HCT116 (cell line): Measurements from ENCODE around the gene SHTN1. TPM values are rescaled to one million over a fixed set of nuclear protein-coding genes. Genes with fewer than 3 reads are reported as not detected.

Source experiments
- ATAC-seq: fragments of 200-7000 bp; cut with Tn5 transposase; 2 replicates; pipeline ENCODE4 v1.9.1; 2020; ENCODE audit warnings: mild to moderate bottlenecking, moderate library complexity
- BruUV-seq: library from RNA; stranded (reverse); fragments of 400-500 nt; replicated peaks from 2 replicates; lab custom pipeline; 2021; lab: Mats Ljungman, UMichigan
- CTCF ChIA-PET: fragments of 300-600 bp; sonication (Branson Sonifier 250); formaldehyde crosslinking; loops from one replicate; lab custom pipeline; 2021; ENCODE audit warnings: antibody characterized with exemption; lab: Charles Lee
- POLR2A ChIA-PET: fragments of 300-600, 350-600 bp; sonication (Branson Sonifier 250); formaldehyde crosslinking; loops from one replicate; lab custom pipeline; 2021; ENCODE audit warnings: antibody characterized with exemption; lab: Charles Lee
- RAD21 ChIA-PET, 2 experiments: fragments of 300-600 bp; sonication (Branson Sonifier 250); formaldehyde crosslinking; loops; one replicate each; lab custom pipeline; 2023; ENCODE audit warnings: low total read pairs in 2 of 2; ENCODE audit not compliant: uncharacterized antibody in 2 of 2, unreplicated experiment in 2 of 2, low non-redundant PET in 1 of 2; lab: Charles Lee
- DNase-seq: peaks from one replicate; pipeline ENCODE4 v3.0.0-alpha.2; 2010; ENCODE audit warnings: low read depth, low spot score
- H2AFZ ChIP-seq: fragments of 200-600 bp; shearing (Covaris generic), sonication (generic); 2 replicates; pipeline ENCODE4 v1.6.1; 2017; ENCODE audit warnings: low read depth, mixed run types, mixed read lengths, antibody characterized with exemption, low read length; ENCODE audit not compliant: poor library complexity, severe bottlenecking
- H3K27ac ChIP-seq: 2 replicates; pipeline ENCODE4 v1.5.1; 2012; ENCODE audit warnings: low read depth, low read length
- H3K27me3 ChIP-seq: fragments of 200-600 bp; sonication (generic); 2 replicates; pipeline ENCODE4 v1.6.1; 2016; ENCODE audit warnings: mixed run types, low read length, mixed read lengths; ENCODE audit not compliant: insufficient read depth
- H3K36me3 ChIP-seq, 2 experiments: fragments of 200-500 bp in 1 of 2; fragments of 200-600 bp in 1 of 2; sonication (Bioruptor generic) in 1 of 2; sonication (generic) in 1 of 2; 2 replicates each; pipeline versions ENCODE4 v1.5.1 to v1.6.1; 2014 to 2016; ENCODE audit warnings: low read length in 2 of 2, inconsistent platforms in 1 of 2, mixed read lengths in 1 of 2, mixed run types in 1 of 2; ENCODE audit not compliant: insufficient read depth in 2 of 2, control insufficient read depth in 1 of 2
- H3K4me1 ChIP-seq, 2 experiments: fragments of 200-600 bp in 1 of 2; sonication (generic) in 1 of 2; 2 replicates each; pipeline versions ENCODE4 v1.5.1 to v1.6.1; 2012 to 2017; ENCODE audit warnings: low read length in 2 of 2, inconsistent platforms in 1 of 2, mild to moderate bottlenecking in 1 of 2, mixed read lengths in 1 of 2, mixed run types in 1 of 2, moderate library complexity in 1 of 2; ENCODE audit not compliant: insufficient read depth in 2 of 2, control insufficient read depth in 1 of 2
- H3K4me2 ChIP-seq: fragments of 200-600 bp; sonication (generic); 2 replicates; pipeline ENCODE4 v1.6.1; 2017; ENCODE audit warnings: mixed run types, low read length, mixed read lengths
- H3K4me3 ChIP-seq, 2 experiments: fragments of 200-600 bp in 1 of 2; sonication (generic) in 1 of 2; replicated peaks in 1 of 2; 2 replicates each; pipeline ENCODE4 v1.5.1; 2011 to 2016; ENCODE audit warnings: low read length in 2 of 2, control low read depth in 1 of 2, low read depth in 1 of 2, mild to moderate bottlenecking in 1 of 2, mixed read lengths in 1 of 2, mixed run types in 1 of 2
- H3K79me2 ChIP-seq: fragments of 200-600 bp; sonication (generic); 2 replicates; pipeline ENCODE4 v1.6.1; 2017; ENCODE audit warnings: mild to moderate bottlenecking, mixed run types, low read length, moderate library complexity, mixed read lengths; ENCODE audit not compliant: insufficient read depth
- H3K9ac ChIP-seq: fragments of 200-600 bp; sonication (generic); 2 replicates; pipeline ENCODE4 v1.6.1; 2016; ENCODE audit warnings: low read length, mixed read lengths
- H3K9me2 ChIP-seq: fragments of 200-600 bp; sonication (generic), shearing (Covaris generic); 2 replicates; pipeline ENCODE4 v1.6.1; 2017; ENCODE audit warnings: mixed run types, mild to moderate bottlenecking, moderate library complexity; ENCODE audit not compliant: insufficient read depth
- H3K9me3 ChIP-seq, 2 experiments: fragments of 200-500 bp in 1 of 2; fragments of 200-600 bp in 1 of 2; sonication (Bioruptor generic) in 1 of 2; sonication (generic) in 1 of 2; 2 replicates each; pipeline ENCODE4 v1.6.1; 2014 to 2017; ENCODE audit warnings: low read length in 2 of 2, mixed read lengths in 2 of 2, inconsistent platforms in 1 of 2, low read depth in 1 of 2, mild to moderate bottlenecking in 1 of 2, mixed run types in 1 of 2, moderate library complexity in 1 of 2; ENCODE audit not compliant: control insufficient read depth in 1 of 2, insufficient read depth in 1 of 2
- H4K20me1 ChIP-seq: fragments of 200-600 bp; sonication (generic), shearing (Covaris generic); 2 replicates; pipeline ENCODE4 v1.6.1; 2017; ENCODE audit warnings: mixed run types, mild to moderate bottlenecking, moderate library complexity; ENCODE audit not compliant: insufficient read depth
- CBX3 ChIP-seq: IDR thresholded peaks from 2 replicates; pipeline ENCODE4 v1.6.1; 2012; ENCODE audit warnings: low read depth
- CTCF ChIP-seq, 3 experiments: fragments of 200-600 bp in 1 of 3; sonication (generic) in 1 of 3; IDR thresholded peaks in 2 of 3; conservative IDR thresholded peaks in 1 of 3; 2 replicates each; pipeline ENCODE4 v1.5.1; 2012 to 2017; ENCODE audit warnings: low read depth in 2 of 3, low read length in 2 of 3, antibody characterized with exemption in 1 of 3, borderline replicate concordance in 1 of 3, control low read depth in 1 of 3, mild to moderate bottlenecking in 1 of 3, mixed read lengths in 1 of 3, mixed run types in 1 of 3, moderate library complexity in 1 of 3; ENCODE audit not compliant: insufficient read depth in 1 of 3
- EGR1 ChIP-seq: IDR thresholded peaks from 2 replicates; pipeline ENCODE4 v1.6.1; 2012; ENCODE audit warnings: low read depth
- ELF1 ChIP-seq: IDR thresholded peaks from 2 replicates; pipeline ENCODE4 v1.6.1; 2012; ENCODE audit warnings: low read depth, borderline replicate concordance
- EZH2 ChIP-seq: fragments of 200-600 bp; sonication (generic); IDR thresholded peaks from 2 replicates; pipeline ENCODE4 v1.6.1; 2017; ENCODE audit warnings: antibody characterized with exemption, mixed run types
- FOSL1 ChIP-seq: IDR thresholded peaks from 2 replicates; pipeline ENCODE4 v1.6.1; 2012; ENCODE audit warnings: low read depth
- JUND ChIP-seq: IDR thresholded peaks from 2 replicates; pipeline ENCODE4 v1.6.1; 2012
- POLR2A ChIP-seq: IDR thresholded peaks from 2 replicates; pipeline ENCODE4 v1.7.0; 2011; ENCODE audit warnings: borderline replicate concordance; ENCODE audit not compliant: insufficient read depth, insufficient read length; ENCODE audit errors: extremely low read depth
- POLR2AphosphoS5 ChIP-seq: IDR thresholded peaks from 2 replicates; pipeline ENCODE4 v1.6.1; 2011; ENCODE audit warnings: mild to moderate bottlenecking, low read depth, low read length, moderate library complexity
- REST ChIP-seq: IDR thresholded peaks from 2 replicates; pipeline ENCODE4 v1.6.1; 2012; ENCODE audit warnings: low read depth
- SIN3A ChIP-seq: IDR thresholded peaks from 2 replicates; pipeline ENCODE4 v1.6.1; 2012; ENCODE audit warnings: low read depth
- SP1 ChIP-seq: IDR thresholded peaks from 2 replicates; pipeline ENCODE4 v1.6.1; 2012; ENCODE audit warnings: low read depth
- ZFX ChIP-seq: fragments of 450-650 bp; IDR thresholded peaks from 2 replicates; pipeline ENCODE4 v1.6.1; 2017
- ZNF274 ChIP-seq: fragments of 200-500 bp; sonication (Bioruptor generic); IDR thresholded peaks from 2 replicates; pipeline ENCODE4 v1.6.1; 2014; ENCODE audit warnings: mild to moderate bottlenecking, low read depth, low read length, inconsistent platforms
- intact Hi-C: fragments of 100-400 bp; cut with micrococcal nuclease; formaldehyde crosslinking; loops from 2 replicates; pipeline ENCODE4 v1.10.0; 2022
- total RNA-seq: library from RNA; stranded (reverse); gene quantifications from one replicate; pipeline ENCODE4 v1.2.1, GENCODE V29; 2021; ENCODE audit not compliant: unreplicated experiment

SHTN1 gene
- total RNA-seq, 1 experiment from 2014 or later = 64.0 TPM

- Histone ChIP-seq H3K4me2 (no peak overlapping the region), H3K4me3 (no peak overlapping the region)
- TF ChIP-seq EGR1 (no peak), CBX3 (no peak), ZNF274 (no peak), ZFX (no peak), FOSL1 (no peak), REST (no peak), ELF1 (no peak), SIN3A (no peak)
- TF ChIP-seq, all 23 proteins: peak for 0
- no peaks in the 10 kb centered on the region for H3K9me3 ChIP-seq
- ChIA-PET RAD21 (no interaction called here), POLR2A (no interaction called here), CTCF (no interaction called here)
- intact Hi-C loops = no loop called here
- H4K20me1 ChIP-seq = peaks cover 11% of the 10 kb centered on the region; the same call in 1 of the 2 replicates
- no peaks in the 10 kb centered on the region for H3K36me3 ChIP-seq
- H3K9ac ChIP-seq = no peak overlapping the region
- no peaks in the 10 kb centered on the region for H3K9me2 ChIP-seq
- no peaks in the 10 kb centered on the region for H3K27me3 ChIP-seq
- no TSS peak for BruUV-seq
- H3K79me2 ChIP-seq = peaks cover 97% of the 10 kb centered on the region
- DNase-seq (no peak), ATAC-seq (no peak)
- H3K27ac ChIP-seq = no peak overlapping the region
- H2AFZ ChIP-seq = no peak overlapping the region
- no peaks in the 10 kb centered on the region for H3K4me1 ChIP-seq
Measured at GRCh38 chr10:116993610-116994009, 11.4 kb downstream of the SHTN1 start.

- ChIA-PET RAD21 (no interaction called here), CTCF (no interaction called here), POLR2A (no interaction called here)
- Histone ChIP-seq H2AFZ (no peak overlapping the region), H3K36me3 (no peaks in the 10 kb centered on the region), H3K27ac (no peak overlapping the region), H3K4me3 (no peak overlapping the region), H3K9me2 (no peaks in the 10 kb centered on the region), H3K4me2 (no peak overlapping the region), H3K9ac (no peak overlapping the region), H3K27me3 (no peaks in the 10 kb centered on the region), H3K4me1 (no peaks in the 10 kb centered on the region), H4K20me1 (peaks cover 11% of the 10 kb centered on the region; the same call in 1 of the 2 replicates), H3K79me2 (peaks cover 96% of the 10 kb centered on the region), H3K9me3 (no peaks in the 10 kb centered on the region)
- no peak for ATAC-seq
- intact Hi-C loops = no loop called here
- TF ChIP-seq SP1 (no peak), POLR2A (no peak), CTCF (IDR thresholded peaks at IDR 0.05 in 2 of 3, conservative IDR thresholded peaks at IDR 0.05 in 1 of 3; ENCODE audit: borderline replicate concordance in 1 of 3, insufficient read depth in 1 of 3, low read depth in 2 of 3, low read length in 2 of 3) (no peak), JUND (no peak), FOSL1 (no peak), EGR1 (no peak), CBX3 (no peak), EZH2 (no peak), ELF1 (no peak), POLR2AphosphoS5 (no peak), SIN3A (no peak)
- TF ChIP-seq, all 23 proteins: peak for 0
- no peak for DNase-seq
- no TSS peak for BruUV-seq
Measured at GRCh38 chr10:116992183-116992582, 12.8 kb downstream of the SHTN1 start.
